ENCODE measurements around the gene AMER3. TPM values are rescaled to one million over a fixed set of nuclear protein-coding genes. Genes with fewer than 3 reads are reported as not detected.

The AMER3 gene
- total and polyA plus RNA-seq, 2 of the 4 experiments (the other 2 are of a cell fraction), result not detected

DNA sequence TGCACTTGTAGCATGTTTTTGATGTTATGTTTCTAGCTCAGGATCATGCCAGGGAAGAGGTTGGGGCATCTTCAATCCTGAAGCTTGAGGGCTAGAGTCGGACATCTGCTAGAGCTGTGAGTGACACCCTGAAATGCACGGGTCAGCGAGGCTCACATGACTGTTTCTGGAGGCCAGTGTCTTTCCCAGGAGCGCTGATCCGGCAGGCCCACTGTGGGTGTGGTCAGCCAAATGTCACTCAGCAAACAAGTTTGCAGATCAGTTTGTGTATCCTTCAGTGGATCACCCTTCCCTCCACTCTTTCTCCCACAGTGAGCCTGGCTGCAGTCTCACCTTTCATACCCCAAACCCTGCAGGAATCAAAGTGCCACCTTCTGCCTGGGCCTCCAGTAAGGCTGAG lies 58.4 kb downstream of the AMER3 start:
- dilution Hi-C loops (cut with HindIII; ENCODE audit: low sequenced_read_pairs, unreplicated experiment) (no loop called here), intact Hi-C loops (cut with micrococcal nuclease) (no loop called here), in situ Hi-C loops (cut with MboI; ENCODE audit: low sequenced_read_pairs) (no loop called here)
- no peak overlapping the region for H4K8ac ChIP-seq (ENCODE audit: low read depth in 2 of 2, low read length in 2 of 2)
- H3K27ac ChIP-seq (ENCODE audit: insufficient read depth, low read length), result no peak overlapping the region
- H2BK120ac ChIP-seq (ENCODE audit: low read depth, low read length), result no peak overlapping the region
- no peaks in the 10 kb centered on the region for H3K9me3 ChIP-seq (ENCODE audit: control insufficient read depth, insufficient read depth, low read length)
- ATAC-seq (ENCODE audit: low read depth), result no peak
- no peak overlapping the region for H3K4me3 ChIP-seq (ENCODE audit: insufficient read depth, low read depth, low read length)
- H3K4me2 ChIP-seq (ENCODE audit: low read depth, low read length), result no peak overlapping the region
- no peak overlapping the region for H3K56ac ChIP-seq (ENCODE audit: extremely low read depth, insufficient read depth, low read length)
- no CpG with 5 or more reads among the region's 5 CpGs for WGBS, 2 experiments (ENCODE audit: extremely low coverage in 2 of 2, insufficient read length in 1 of 2)
- no peak overlapping the region for H3K18ac ChIP-seq (ENCODE audit: low read depth, low read length)
- no TSS peak for BruUV-seq (replicated peaks)
- H3K9ac ChIP-seq (ENCODE audit: low read depth, low read length), result no peak overlapping the region
- no peak overlapping the region for H4K91ac ChIP-seq (ENCODE audit: insufficient read depth, low read depth, low read length)
- H4K5ac ChIP-seq (ENCODE audit: low read depth, low read length), result no peak overlapping the region
- H3K14ac ChIP-seq (replicated peaks; ENCODE audit: low read depth, low read length), result no peak overlapping the region
- no peaks in the 10 kb centered on the region for H3K9me1 ChIP-seq (ENCODE audit: insufficient read depth, low read length)
- no peaks in the 10 kb centered on the region for H3K4me1 ChIP-seq (ENCODE audit: control insufficient read depth, insufficient read depth, low read length)
- H3K79me1 ChIP-seq (ENCODE audit: low read depth in 1 of 2, low read length in 2 of 2), result no peaks in the 10 kb centered on the region
- no peaks in the 10 kb centered on the region; the same call in 1 of the 2 replicates for H3K27me3 ChIP-seq (ENCODE audit: control insufficient read depth, insufficient read depth, low read length)
- no peak overlapping the region for H3K4ac ChIP-seq (ENCODE audit: low read depth, low read length)
- TF ChIP-seq CHD1 (IDR thresholded peaks at IDR 0.05; ENCODE audit: low read depth, low read length) (no peak), MXI1 (IDR thresholded peaks at IDR 0.05; ENCODE audit: borderline replicate concordance, low read depth, low read length) (no peak), RCOR1 (IDR thresholded peaks at IDR 0.05; ENCODE audit: insufficient replicate concordance, low read length) (no peak), SMC3 (IDR thresholded peaks at IDR 0.05; ENCODE audit: low read depth, low read length) (no peak), MAZ (IDR thresholded peaks at IDR 0.05; ENCODE audit: borderline replicate concordance, low read depth, low read length) (no peak), CTCF (conservative IDR thresholded peaks at IDR 0.05; ENCODE audit: low read depth, low read length) (no peak), NFE2L2 (IDR thresholded peaks at IDR 0.05; ENCODE audit: low read depth, low read length) (no peak), BHLHE40 (IDR thresholded peaks at IDR 0.05; ENCODE audit: low read depth, low read length) (no peak), RAD21 (IDR thresholded peaks at IDR 0.05; ENCODE audit: low read length) (no peak), FOS (IDR thresholded peaks at IDR 0.05; ENCODE audit: low read depth, low read length) (no peak)
- TF ChIP-seq, protein P1, sequence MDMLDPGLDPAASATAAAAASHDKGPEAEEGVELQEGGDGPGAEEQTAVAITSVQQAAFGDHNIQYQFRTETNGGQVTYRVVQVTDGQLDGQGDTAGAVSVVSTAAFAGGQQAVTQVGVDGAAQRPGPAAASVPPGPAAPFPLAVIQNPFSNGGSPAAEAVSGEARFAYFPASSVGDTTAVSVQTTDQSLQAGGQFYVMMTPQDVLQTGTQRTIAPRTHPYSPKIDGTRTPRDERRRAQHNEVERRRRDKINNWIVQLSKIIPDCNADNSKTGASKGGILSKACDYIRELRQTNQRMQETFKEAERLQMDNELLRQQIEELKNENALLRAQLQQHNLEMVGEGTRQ (IDR thresholded peaks at IDR 0.05; ENCODE audit: low read depth, low read length), result no peak
- TF ChIP-seq, protein P2, sequence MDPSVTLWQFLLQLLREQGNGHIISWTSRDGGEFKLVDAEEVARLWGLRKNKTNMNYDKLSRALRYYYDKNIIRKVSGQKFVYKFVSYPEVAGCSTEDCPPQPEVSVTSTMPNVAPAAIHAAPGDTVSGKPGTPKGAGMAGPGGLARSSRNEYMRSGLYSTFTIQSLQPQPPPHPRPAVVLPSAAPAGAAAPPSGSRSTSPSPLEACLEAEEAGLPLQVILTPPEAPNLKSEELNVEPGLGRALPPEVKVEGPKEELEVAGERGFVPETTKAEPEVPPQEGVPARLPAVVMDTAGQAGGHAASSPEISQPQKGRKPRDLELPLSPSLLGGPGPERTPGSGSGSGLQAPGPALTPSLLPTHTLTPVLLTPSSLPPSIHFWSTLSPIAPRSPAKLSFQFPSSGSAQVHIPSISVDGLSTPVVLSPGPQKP (IDR thresholded peaks at IDR 0.05; ENCODE audit: borderline replicate concordance, low read depth, low read length), result no peak
- H3K36me3 ChIP-seq (ENCODE audit: control insufficient read depth, insufficient read depth, low read length), result no peaks in the 10 kb centered on the region
- no peak overlapping the region for H2AFZ ChIP-seq (replicated peaks; ENCODE audit: low read length, poor library complexity)
- H2BK5ac ChIP-seq (ENCODE audit: low read depth, low read length, poor library complexity, severe bottlenecking), result no peak overlapping the region
- DNase-seq, result no peak
- POLR2A ChIA-PET (ENCODE audit: unreplicated experiment), result no interaction called here
- no peak overlapping the region for H2BK15ac ChIP-seq (ENCODE audit: low read depth, low read length)
- no peak overlapping the region for H2AK5ac ChIP-seq (ENCODE audit: low read depth, low read length)
- H3K23ac ChIP-seq (ENCODE audit: low read depth, low read length), result no peak overlapping the region
- CTCF ChIA-PET, result no interaction called here
- no peak overlapping the region for H2AK9ac ChIP-seq (replicated peaks; ENCODE audit: low read depth, low read length, poor library complexity)
- H4K20me1 ChIP-seq (ENCODE audit: insufficient read depth, low read length), result no peaks in the 10 kb centered on the region
- no peak overlapping the region for H2BK20ac ChIP-seq (ENCODE audit: low read depth, low read length)
